Measurements from ENCODE around the gene RNU1-2. TPM values are rescaled to one million over a fixed set of nuclear protein-coding genes. Genes with fewer than 3 reads are reported as not detected.
"Not testable (repeated sequence)": the region's sequence is repeated elsewhere in the genome, so short reads cannot be mapped to it uniquely, and the experiment has no call there.

Gene RNU1-2
- total RNA-seq, 4 donors from 2014 or later, result under 0.01 TPM

- peaks cover 0 to 19% of the 10 kb centered on the region in 2 donors for H3K36me3 ChIP-seq
Observed at GRCh38 chr1:16938351-16939321, 42.9 kb downstream of the RNU1-2 start.

DNA sequence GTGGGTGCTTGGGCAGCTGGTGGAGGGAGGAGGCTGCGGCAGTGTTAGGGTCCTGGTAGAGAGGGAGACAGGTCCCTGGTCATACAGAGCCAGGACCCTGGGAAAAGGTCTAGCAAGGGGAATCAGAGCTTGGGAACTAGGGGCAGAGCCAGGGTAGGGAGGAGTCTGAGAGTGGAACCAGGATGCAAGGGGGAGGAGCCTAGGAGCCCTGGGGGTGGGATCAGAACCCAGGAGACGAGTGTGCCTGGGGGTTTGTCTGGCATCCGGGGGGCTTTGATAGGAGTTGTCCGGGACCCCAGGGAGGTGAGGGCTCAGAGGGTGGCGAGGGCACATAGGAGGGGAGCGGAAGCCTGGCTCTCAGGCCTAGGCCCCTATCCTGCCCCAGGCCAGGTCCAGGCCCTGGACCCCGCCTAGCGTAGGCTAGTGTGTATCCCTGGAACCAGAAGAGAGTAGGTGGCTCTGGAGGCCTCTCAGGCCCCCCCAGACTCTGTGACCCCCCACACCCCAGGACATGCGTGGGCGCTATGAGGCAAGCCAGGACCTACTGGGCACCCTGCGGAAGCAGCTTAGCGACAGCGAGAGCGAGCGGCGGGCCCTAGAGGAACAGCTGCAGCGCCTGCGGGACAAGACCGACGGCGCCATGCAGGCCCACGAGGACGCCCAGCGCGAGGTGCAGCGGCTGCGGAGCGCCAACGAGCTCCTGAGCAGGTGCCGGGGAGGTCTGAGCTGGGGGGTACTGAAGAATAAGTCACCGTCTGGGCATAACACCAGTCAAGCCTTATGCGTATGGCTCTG lies 43.8 kb downstream of the RNU1-2 start:
- H3K27ac ChIP-seq; DNase-seq; H3K9me3 ChIP-seq; H3K4me1 ChIP-seq; H3K27me3 ChIP-seq; intact Hi-C loops (cut with DNase I); H3K4me3 ChIP-seq (replicated peaks in 1 of 3): not testable (repeated sequence)
- WGBS, 2 donors, result 94% methylated on average over 32 of the region's 32 CpGs
- H3K36me3 ChIP-seq, result peaks cover 0 to 19% of the 10 kb centered on the region in 2 donors

More at GRCh38 chr1:16938351-16939321, 42.9 kb downstream of the RNU1-2 start:
- DNase-seq, result no peak
- Histone ChIP-seq H3K27me3 (no peaks in the 10 kb centered on the region), H3K4me3 (replicated peaks in 1 of 3) (no peak overlapping the region), H3K9me3 (no peaks in the 10 kb centered on the region), H3K4me1 (no peaks in the 10 kb centered on the region), H3K27ac (no peak overlapping the region)
- intact Hi-C loops (cut with DNase I), result no loop called here
- 53 to 56% methylated on average over 43 to 49 of the region's 51 CpGs for WGBS, 2 donors
- TF ChIP-seq POLR2A (IDR thresholded peaks at IDR 0.05) (no peak), CTCF (IDR thresholded peaks at IDR 0.05) (no peak)

DNA sequence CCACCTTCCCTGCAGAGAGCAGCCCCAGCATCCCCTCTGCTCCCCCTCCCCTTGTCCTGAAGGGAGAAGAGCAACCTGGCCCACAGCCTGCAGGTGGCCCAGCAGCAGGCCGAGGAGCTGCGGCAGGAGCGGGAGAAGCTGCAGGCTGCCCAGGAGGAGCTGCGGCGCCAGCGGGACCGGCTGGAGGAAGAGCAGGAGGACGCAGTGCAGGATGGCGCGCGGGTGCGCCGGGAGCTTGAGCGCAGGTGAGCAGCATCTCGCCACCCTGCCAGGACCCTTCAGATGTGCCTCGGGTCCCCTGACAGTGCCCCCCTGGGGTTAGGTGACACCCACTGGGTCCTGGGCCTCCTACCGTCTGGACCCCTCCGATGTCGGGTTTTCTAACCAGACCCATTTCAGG lies 48.3 kb downstream of the RNU1-2 start:
- 93 to 94% methylated on average over 19 of the region's 19 CpGs for WGBS, 2 donors
- no peaks in the 10 kb centered on the region for H3K27me3 ChIP-seq
- TF ChIP-seq POLR2A (IDR thresholded peaks at IDR 0.05) (no peak), CTCF (IDR thresholded peaks at IDR 0.05) (no peak)
- H3K36me3 ChIP-seq, result peaks cover 0 to 16% of the 10 kb centered on the region in 2 donors
- intact Hi-C loops (cut with DNase I), result no loop called here
- DNase-seq, result no peak
- peaks cover 0 to 12% of the 10 kb centered on the region in 2 donors for H3K4me1 ChIP-seq
- no peak overlapping the region for H3K27ac ChIP-seq
- H3K9me3 ChIP-seq, result no peaks in the 10 kb centered on the region
- no peak overlapping the region for H3K4me3 ChIP-seq (replicated peaks in 1 of 3)

- H3K4me1 ChIP-seq, result peaks cover 0 to 12% of the 10 kb centered on the region in 2 donors
Observed at GRCh38 chr1:16945512-16945911, 49.7 kb downstream of the RNU1-2 start.

More at GRCh38 chr1:16945512-16945911, 49.7 kb downstream of the RNU1-2 start:
- not testable (repeated sequence) for H3K4me3 ChIP-seq (replicated peaks in 1 of 3); H3K27me3 ChIP-seq; H3K27ac ChIP-seq; DNase-seq; H3K9me3 ChIP-seq
- intact Hi-C loops (cut with DNase I), result loop anchor here (5.0 kb wide), 1 partner anchor 328 kb away; no protein-coding TSS in a partner anchor
- WGBS, 2 donors, result 89 to 100% methylated on average over 2 to 9 of the region's 9 CpGs
- peaks cover 0 to 16% of the 10 kb centered on the region in 2 donors for H3K36me3 ChIP-seq

Small RNA genes within 50 kb of the gene (microRNA-seq; reads per million reads assigned to microRNA genes)
- gene MIR3675, result not detected

Small RNA genes within 50 kb of the gene (small RNA-seq; reads per million reads assigned to genes)
- gene MIR3675, result not detected
- gene RNU1-2, result not detected
- not detected for gene RNU1-5P

Other genes with a start within 250 kb of the RNU1-2 start
- gene RNU1-3, start 229.0 kb upstream of the RNU1-2 start, total RNA-seq, result under 1 TPM; under 0.01 TPM
- gene RNU1-4, start 155.5 kb upstream of the RNU1-2 start, total RNA-seq, result under 1 TPM; under 0.01 TPM
- gene CROCC, start 26.0 kb downstream of the RNU1-2 start, total RNA-seq, result 10 to 100 TPM; 15.2 to 33.1 (median 22.1) TPM
- gene MFAP2, start 84.6 kb downstream of the RNU1-2 start, total RNA-seq, result 10 to 100 TPM in 2 of 4 donors, 1 to 10 TPM in 2; 1.4 to 21.1 (median 9.1) TPM
- 10 to 100 TPM; 28.7 to 47.0 (median 35.8) TPM for gene ATP13A2, start 115.9 kb downstream of the RNU1-2 start, total RNA-seq
- 100 to 1,000 TPM; 112 to 162 (median 136) TPM for gene SDHB, start 158.1 kb downstream of the RNU1-2 start, total RNA-seq
- gene PADI2, start 223.5 kb downstream of the RNU1-2 start, total RNA-seq, result under 1 TPM; 0.13 to 0.49 (median 0.38) TPM